Measurements from ENCODE around the gene MINDY4.

DNA sequence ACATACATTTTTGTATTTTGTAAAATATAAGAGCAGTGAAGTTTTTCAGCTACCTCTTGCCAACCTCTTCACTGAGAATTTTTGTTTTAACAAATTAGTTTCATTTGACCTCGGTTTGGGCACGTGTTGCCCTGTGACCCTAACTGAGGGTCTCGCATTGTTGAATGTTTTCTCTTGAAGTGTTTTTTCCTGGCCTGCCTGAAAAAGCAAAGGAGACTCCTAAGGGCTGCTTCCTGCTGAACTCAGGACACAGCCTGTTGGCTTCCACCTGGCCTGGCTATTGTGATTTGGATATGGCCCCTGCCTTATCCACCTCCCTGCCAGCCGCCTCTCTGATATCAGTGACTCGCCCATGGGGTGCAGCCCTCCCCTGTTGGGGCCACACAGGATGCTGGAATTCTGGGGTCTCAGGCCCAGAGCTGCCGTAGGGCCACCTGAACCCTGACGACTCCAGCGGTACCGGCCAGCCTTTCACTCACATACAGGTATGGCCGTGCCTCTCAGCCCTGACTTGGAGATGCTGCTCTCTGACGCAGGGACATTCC is 81.6 kb downstream of the MINDY4 start:
- TF ChIP-seq, protein P1, sequence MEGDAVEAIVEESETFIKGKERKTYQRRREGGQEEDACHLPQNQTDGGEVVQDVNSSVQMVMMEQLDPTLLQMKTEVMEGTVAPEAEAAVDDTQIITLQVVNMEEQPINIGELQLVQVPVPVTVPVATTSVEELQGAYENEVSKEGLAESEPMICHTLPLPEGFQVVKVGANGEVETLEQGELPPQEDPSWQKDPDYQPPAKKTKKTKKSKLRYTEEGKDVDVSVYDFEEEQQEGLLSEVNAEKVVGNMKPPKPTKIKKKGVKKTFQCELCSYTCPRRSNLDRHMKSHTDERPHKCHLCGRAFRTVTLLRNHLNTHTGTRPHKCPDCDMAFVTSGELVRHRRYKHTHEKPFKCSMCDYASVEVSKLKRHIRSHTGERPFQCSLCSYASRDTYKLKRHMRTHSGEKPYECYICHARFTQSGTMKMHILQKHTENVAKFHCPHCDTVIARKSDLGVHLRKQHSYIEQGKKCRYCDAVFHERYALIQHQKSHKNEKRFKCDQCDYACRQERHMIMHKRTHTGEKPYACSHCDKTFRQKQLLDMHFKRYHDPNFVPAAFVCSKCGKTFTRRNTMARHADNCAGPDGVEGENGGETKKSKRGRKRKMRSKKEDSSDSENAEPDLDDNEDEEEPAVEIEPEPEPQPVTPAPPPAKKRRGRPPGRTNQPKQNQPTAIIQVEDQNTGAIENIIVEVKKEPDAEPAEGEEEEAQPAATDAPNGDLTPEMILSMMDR (IDR thresholded peaks at IDR 0.05; ENCODE audit: low read depth, low read length, missing input control) = no peak
- TF ChIP-seq ZBTB33 (IDR thresholded peaks at IDR 0.05) = no peak
- no peak for TF ChIP-seq FOXA2 (IDR thresholded peaks at IDR 0.05)
- no peak for TF ChIP-seq REST (IDR thresholded peaks at IDR 0.05)
- TF ChIP-seq JUND (IDR thresholded peaks at IDR 0.05) = no peak
- no peak for TF ChIP-seq FOXA1 (IDR thresholded peaks at IDR 0.05)
- no peak for TF ChIP-seq YY1 (IDR thresholded peaks at IDR 0.05)
- no peak for TF ChIP-seq RAD21 (IDR thresholded peaks at IDR 0.05)
- no peak for TF ChIP-seq TAF1 (conservative IDR thresholded peaks at IDR 0.05)
- TF ChIP-seq MAX (IDR thresholded peaks at IDR 0.05) = no peak
- TF ChIP-seq GABPA (IDR thresholded peaks at IDR 0.05 in 1 of 2, conservative IDR thresholded peaks at IDR 0.05 in 1 of 2) = no peak
- TF ChIP-seq EGR1 (IDR thresholded peaks at IDR 0.05; ENCODE audit: low read depth in 2 of 2) = no peak
